ENCODE data around the gene RFWD3. TPM values are rescaled to one million over a fixed set of nuclear protein-coding genes. Genes with fewer than 3 reads are reported as not detected.

Gene RFWD3
- total RNA-seq, 1 donor from 2014 or later: 55.7 TPM

DNA sequence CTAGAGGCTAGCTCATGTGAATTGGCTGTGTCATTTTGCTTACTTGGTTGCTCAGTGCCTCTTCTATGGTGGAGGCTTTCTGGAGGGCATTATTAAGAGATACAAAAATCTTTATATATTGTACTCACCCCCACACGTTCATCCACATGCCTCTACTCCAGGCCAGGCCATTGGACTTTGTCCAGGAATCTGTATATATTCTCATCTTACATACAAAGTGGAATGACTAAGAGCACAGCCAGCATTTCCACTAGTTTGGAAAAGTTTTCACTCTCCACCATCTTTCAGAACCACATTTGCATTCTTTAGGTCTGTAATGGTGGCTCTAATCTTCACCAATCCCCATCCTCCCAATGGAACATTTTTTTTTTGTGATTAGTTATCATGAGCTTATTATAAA lies 55.0 kb downstream of the RFWD3 start:
- peaks cover 14% of the 10 kb centered on the region for H3F3A ChIP-seq (ENCODE audit: low read depth)
- no peak overlapping the region for H3K4me3 Mint-ChIP-seq
- H3K9ac ChIP-seq: no peak overlapping the region
- TF ChIP-seq EZH2phosphoT487 (IDR thresholded peaks at IDR 0.05) (no peak), EZH2 (IDR thresholded peaks at IDR 0.05) (no peak)
- TF ChIP-seq, protein P1, sequence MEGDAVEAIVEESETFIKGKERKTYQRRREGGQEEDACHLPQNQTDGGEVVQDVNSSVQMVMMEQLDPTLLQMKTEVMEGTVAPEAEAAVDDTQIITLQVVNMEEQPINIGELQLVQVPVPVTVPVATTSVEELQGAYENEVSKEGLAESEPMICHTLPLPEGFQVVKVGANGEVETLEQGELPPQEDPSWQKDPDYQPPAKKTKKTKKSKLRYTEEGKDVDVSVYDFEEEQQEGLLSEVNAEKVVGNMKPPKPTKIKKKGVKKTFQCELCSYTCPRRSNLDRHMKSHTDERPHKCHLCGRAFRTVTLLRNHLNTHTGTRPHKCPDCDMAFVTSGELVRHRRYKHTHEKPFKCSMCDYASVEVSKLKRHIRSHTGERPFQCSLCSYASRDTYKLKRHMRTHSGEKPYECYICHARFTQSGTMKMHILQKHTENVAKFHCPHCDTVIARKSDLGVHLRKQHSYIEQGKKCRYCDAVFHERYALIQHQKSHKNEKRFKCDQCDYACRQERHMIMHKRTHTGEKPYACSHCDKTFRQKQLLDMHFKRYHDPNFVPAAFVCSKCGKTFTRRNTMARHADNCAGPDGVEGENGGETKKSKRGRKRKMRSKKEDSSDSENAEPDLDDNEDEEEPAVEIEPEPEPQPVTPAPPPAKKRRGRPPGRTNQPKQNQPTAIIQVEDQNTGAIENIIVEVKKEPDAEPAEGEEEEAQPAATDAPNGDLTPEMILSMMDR (IDR thresholded peaks at IDR 0.05): no peak
- H3K36me3 Mint-ChIP-seq: no peaks in the 10 kb centered on the region
- no peak overlapping the region for H3K27ac Mint-ChIP-seq
- peaks cover 9% of the 10 kb centered on the region for H3K4me1 Mint-ChIP-seq
- H3K27ac ChIP-seq: no peak overlapping the region
- H4K20me1 ChIP-seq (ENCODE audit: low read depth): no peaks in the 10 kb centered on the region
- H2AFZ ChIP-seq (replicated peaks): no peak overlapping the region
- no peaks in the 10 kb centered on the region for H3K27me3 Mint-ChIP-seq (ENCODE audit: insufficient read depth, low read depth)
- peaks cover 7% of the 10 kb centered on the region for H3K4me1 ChIP-seq
- H3K27me3 ChIP-seq: no peaks in the 10 kb centered on the region
- no peaks in the 10 kb centered on the region for H3K36me3 ChIP-seq
- H3K4me3 ChIP-seq: no peak overlapping the region
- no peaks in the 10 kb centered on the region for H3K9me3 Mint-ChIP-seq
- H3K79me2 ChIP-seq (ENCODE audit: low read depth): peaks cover 1% of the 10 kb centered on the region
- H3K4me2 ChIP-seq: no peak overlapping the region
- no peak for DNase-seq (ENCODE audit: low spot score)
- H3K9me3 ChIP-seq (ENCODE audit: low read depth): no peaks in the 10 kb centered on the region

DNA sequence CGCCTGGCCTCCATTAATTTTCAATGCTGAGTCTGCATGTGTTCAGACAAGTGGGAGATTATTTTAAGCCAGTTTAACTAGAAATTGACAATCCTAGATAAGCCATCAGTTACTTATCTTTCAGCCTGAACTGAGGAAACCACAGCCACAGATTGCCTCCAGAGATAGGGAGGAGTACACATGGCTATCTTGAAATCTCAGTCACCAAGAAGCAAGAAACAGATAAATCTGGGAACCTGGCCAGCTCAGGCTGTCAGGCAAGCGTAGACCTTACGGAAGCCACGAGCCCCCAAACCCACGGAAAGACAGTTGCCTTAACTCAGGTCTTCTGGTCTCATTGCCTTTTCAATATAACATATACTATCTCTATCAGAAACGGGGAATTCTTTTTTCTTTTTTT lies 57.7 kb downstream of the RFWD3 start:
- H3F3A ChIP-seq (ENCODE audit: low read depth): peaks cover 19% of the 10 kb centered on the region
- no peaks in the 10 kb centered on the region for H3K36me3 ChIP-seq
- H3K36me3 Mint-ChIP-seq: no peaks in the 10 kb centered on the region
- H3K4me2 ChIP-seq: no peak overlapping the region
- no peak overlapping the region for H3K9ac ChIP-seq
- H3K9me3 ChIP-seq (ENCODE audit: low read depth): no peaks in the 10 kb centered on the region
- peaks cover 21% of the 10 kb centered on the region for H3K4me1 ChIP-seq
- peaks cover 32% of the 10 kb centered on the region for H3K4me1 Mint-ChIP-seq
- H2AFZ ChIP-seq (replicated peaks): no peak overlapping the region
- peaks cover 23% of the 10 kb centered on the region for H4K20me1 ChIP-seq (ENCODE audit: low read depth)
- H3K4me3 ChIP-seq: no peak overlapping the region
- H3K27me3 Mint-ChIP-seq (ENCODE audit: insufficient read depth, low read depth): no peaks in the 10 kb centered on the region
- no peak overlapping the region for H3K27ac ChIP-seq
- H3K4me3 Mint-ChIP-seq: no peak overlapping the region
- H3K27ac Mint-ChIP-seq: no peak overlapping the region
- no peaks in the 10 kb centered on the region for H3K9me3 Mint-ChIP-seq
- H3K27me3 ChIP-seq: no peaks in the 10 kb centered on the region
- TF ChIP-seq EZH2 (IDR thresholded peaks at IDR 0.05) (no peak), EZH2phosphoT487 (IDR thresholded peaks at IDR 0.05) (no peak)
- TF ChIP-seq, protein P1 (IDR thresholded peaks at IDR 0.05): no peak
- peaks cover 29% of the 10 kb centered on the region for H3K79me2 ChIP-seq (ENCODE audit: low read depth)
- no peak for DNase-seq (ENCODE audit: low spot score)

DNA sequence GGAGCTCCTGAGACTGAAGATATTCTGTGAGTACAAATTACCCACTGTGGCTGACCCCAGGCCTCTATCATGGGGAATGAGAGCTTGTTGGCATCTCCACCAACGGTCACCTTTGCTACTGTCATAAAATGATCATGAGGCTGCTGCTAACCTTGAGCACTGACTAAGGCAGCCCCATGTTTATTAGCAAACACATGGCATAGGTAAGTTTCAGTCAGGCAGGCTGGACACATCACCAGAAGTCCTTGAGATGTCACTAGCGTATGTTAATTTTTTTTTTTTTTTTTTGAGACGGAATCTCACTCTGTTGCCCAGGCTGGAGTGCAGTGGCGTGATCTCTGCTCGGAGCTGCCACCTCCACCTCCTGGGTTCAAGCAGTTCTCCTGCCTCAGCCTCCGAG lies 58.3 kb downstream of the RFWD3 start:
- Histone ChIP-seq H2AFZ (replicated peaks) (peak overlapping the region; percentile 55), H3K27me3 (no peaks in the 10 kb centered on the region), H3F3A (ENCODE audit: low read depth) (peaks cover 19% of the 10 kb centered on the region), H3K27ac (no peak overlapping the region), H3K79me2 (ENCODE audit: low read depth) (peaks cover 35% of the 10 kb centered on the region), H3K4me1 (peaks cover 21% of the 10 kb centered on the region), H4K20me1 (ENCODE audit: low read depth) (peaks cover 28% of the 10 kb centered on the region), H3K9ac (no peak overlapping the region), H3K4me2 (no peak overlapping the region), H3K9me3 (ENCODE audit: low read depth) (no peaks in the 10 kb centered on the region), H3K36me3 (no peaks in the 10 kb centered on the region), H3K4me3 (no peak overlapping the region)
- no peaks in the 10 kb centered on the region for H3K27me3 Mint-ChIP-seq (ENCODE audit: insufficient read depth, low read depth)
- no peak overlapping the region for H3K27ac Mint-ChIP-seq
- H3K4me1 Mint-ChIP-seq: peaks cover 32% of the 10 kb centered on the region
- no peaks in the 10 kb centered on the region for H3K9me3 Mint-ChIP-seq
- H3K4me3 Mint-ChIP-seq: no peak overlapping the region
- H3K36me3 Mint-ChIP-seq: peaks cover 3% of the 10 kb centered on the region
- TF ChIP-seq, protein P1 (IDR thresholded peaks at IDR 0.05): no peak
- TF ChIP-seq EZH2 (IDR thresholded peaks at IDR 0.05) (no peak), EZH2phosphoT487 (IDR thresholded peaks at IDR 0.05) (no peak)
- DNase-seq (ENCODE audit: low spot score): no peak
